GM23338 (cell line): ENCODE data around the gene ZNF70.

Experiments used
- CTCF ChIP-seq, 2 experiments: fragments of 200-600 bp in 1 of 2; sonication (generic) in 1 of 2; conservative IDR thresholded peaks; 2 replicates each; pipeline versions ENCODE4 v1.5.1 to v1.6.1; 2016 to 2017; ENCODE audit warnings: antibody characterized with exemption in 2 of 2, low read depth in 2 of 2, mild to moderate bottlenecking in 2 of 2, moderate library complexity in 1 of 2
- EZH2 ChIP-seq: fragments of 200-600 bp; sonication (generic); IDR thresholded peaks from one replicate; pipeline ENCODE4 v1.8.0; 2017; ENCODE audit warnings: antibody characterized with exemption, mild to moderate bottlenecking, low read depth; ENCODE audit not compliant: unreplicated experiment
- REST ChIP-seq: IDR thresholded peaks from one replicate; pipeline ENCODE4 v1.6.1; 2018; ENCODE audit warnings: antibody characterized with exemption; ENCODE audit not compliant: unreplicated experiment

- TF ChIP-seq CTCF (conservative IDR thresholded peaks at IDR 0.05; ENCODE audit: low read depth in 2 of 2) (no peak), EZH2 (no peak), REST (no peak)
Measured at GRCh38 chr22:23791738-23792645, 41.1 kb upstream of the ZNF70 start.
